HG03558 (cell line): ENCODE results near the gene SLITRK1.

ENCODE experiments used
- ATAC-seq: cut with Tn5 transposase; IDR thresholded peaks from one replicate; pipeline ENCODE4 v1.9.1; 2021; ENCODE audit warnings: moderate number of reproducible peaks; ENCODE audit not compliant: unreplicated experiment; ENCODE audit errors: extremely low read depth

SLITRK1 gene

DNA sequence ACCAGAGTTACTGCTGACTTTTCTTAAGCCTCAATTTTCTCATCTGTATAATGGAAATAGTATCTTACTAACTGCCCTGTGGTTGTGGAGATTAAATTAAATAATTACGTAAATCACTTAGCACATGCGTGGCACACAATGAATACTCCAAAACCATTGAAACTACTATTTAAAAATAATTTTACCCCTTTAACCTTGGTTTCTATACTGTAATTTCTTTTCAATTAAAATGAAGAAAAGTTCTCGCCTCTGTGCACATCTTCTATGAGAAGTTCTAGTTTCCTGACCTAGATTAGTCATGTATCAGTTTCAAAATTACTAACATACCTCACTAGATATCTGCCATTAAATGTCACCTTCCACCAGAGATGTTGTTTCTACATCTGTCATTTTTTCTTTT is 5.7 kb downstream of the SLITRK1 start:
- peak; percentile 79 for ATAC-seq

DNA sequence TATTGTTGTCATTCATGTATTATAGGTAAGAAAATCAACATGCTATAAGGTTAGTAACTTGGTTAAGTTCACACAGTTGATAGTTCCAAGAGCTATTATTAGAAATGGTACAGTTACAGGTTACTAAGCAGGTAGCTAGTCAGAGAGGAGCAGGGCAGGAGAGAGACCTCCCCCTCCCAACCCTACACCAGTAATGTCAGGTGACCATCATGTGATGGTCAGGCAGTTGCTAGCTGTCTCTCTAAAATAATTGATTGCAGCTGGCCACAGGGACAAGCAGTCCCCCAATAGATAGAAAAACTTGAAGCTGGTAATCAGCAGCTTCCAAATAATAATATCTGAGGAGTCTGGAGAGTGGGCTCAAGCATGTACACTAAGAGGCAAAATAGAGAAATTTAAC is 14.6 kb downstream of the SLITRK1 start:
- no peak for ATAC-seq

- ATAC-seq = no peak
Observed at GRCh38 chr13:83865161-83866137, 16.8 kb downstream of the SLITRK1 start.

GRCh38 chr13:83853771-83854170 is 28.5 kb downstream of the SLITRK1 start:
- no peak for ATAC-seq

DNA sequence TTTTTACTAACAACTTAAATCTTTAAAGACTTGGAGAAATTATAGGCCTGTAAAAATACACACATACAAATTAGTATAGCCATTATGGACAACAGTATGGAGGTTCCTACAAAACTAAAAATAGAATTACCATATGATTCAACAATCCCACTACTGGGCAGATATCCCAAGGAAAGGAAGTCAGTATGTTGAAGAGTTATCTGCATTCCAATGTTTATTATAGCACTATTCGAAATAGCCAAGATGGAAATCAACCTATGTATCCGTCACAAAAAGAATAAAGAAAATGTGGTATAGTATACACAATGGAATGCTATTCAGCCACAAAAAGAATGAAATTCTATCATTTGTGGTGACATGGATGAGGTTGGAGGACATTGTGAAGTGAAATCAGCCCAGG is 37.2 kb downstream of the SLITRK1 start:
- no peak for ATAC-seq

DNA sequence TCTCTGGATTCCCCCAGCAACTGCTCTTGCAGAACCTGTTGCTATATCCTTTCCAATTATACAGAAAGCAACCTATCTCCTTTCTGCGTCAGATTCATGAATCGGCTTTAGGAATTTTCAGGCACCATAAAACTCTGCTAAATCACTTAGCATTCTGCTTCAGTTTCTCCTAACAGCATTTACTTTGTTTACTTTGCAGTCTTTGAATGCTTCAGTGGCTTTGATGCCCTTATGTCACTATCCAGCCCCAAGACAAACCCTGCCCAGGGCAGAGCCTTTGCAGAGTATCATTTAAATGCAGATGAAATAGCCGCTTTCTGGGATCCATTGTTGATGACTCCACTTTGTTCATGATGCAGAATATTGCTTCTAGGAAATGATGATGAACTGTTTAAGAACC is 43.1 kb downstream of the SLITRK1 start:
- no peak for ATAC-seq

DNA sequence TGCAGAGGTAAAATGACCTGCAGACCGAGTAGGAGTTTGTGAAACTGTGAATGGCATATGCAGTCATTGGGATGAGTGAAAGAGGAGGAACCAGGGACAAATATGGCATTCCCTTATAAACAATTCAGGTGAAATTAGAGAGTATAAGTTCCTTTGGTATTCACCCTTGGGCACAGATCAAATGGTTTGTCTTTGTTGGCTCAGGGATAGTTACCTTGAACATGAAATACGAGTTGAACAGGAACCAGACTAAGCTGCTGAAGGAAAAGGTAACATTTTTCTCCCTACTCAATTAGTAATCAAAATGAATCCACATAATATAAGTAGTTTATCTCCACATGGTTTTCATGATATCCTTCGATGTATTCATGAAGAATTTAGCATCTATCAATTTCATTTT is 50.5 kb downstream of the SLITRK1 start:
- no peak for ATAC-seq

DNA sequence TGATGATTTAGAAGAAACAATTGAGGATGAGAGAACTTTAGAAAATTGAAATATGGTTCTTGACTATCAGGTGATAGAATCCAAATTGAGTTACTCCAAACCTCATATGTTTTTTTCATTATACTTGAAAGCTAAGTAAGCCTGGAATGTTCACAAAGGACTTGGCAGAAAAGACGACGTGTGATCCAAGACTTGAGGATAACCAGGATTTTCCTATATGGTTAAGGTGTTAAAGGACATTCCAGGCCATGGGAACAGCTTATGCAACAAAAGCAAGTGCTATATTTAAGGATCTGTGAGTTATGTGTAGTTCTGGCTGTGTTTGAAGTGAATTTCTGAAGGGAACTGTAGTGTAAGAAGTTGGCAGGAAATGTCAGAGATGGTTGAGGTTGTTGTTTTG is 52.5 kb downstream of the SLITRK1 start:
- ATAC-seq = no peak

DNA sequence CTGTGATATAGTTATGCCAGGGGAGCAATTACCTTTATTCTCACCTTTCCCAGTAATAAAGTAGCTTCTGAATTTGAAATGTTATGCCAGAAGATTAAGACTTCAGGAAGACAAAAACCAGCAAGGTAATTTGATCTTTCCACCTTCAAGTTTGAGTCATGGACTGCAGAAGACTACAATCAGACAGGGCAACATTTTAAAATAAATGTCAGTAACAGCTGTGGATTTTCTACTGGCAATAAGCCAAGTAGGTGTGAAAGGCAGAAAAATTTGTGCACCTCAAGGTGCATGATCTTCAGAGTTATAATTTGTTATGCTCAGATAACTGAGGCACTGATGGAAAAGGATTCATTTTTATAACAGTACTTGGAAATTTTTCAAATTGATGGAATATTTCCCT is 54.9 kb downstream of the SLITRK1 start:
- no peak for ATAC-seq
